Right lobe of liver (tissue), 6 donors: ENCODE measurements around the gene DOCK1. TPM values are rescaled to one million over a fixed set of nuclear protein-coding genes. Genes with fewer than 3 reads are reported as not detected.

Experiments used
- ATAC-seq, 4 donors: fragments of 200-7000 bp; cut with Tn5 transposase; one replicate each; pipeline ENCODE4 v1.9.1; 2020; ENCODE audit warnings: mild to moderate bottlenecking in 4 of 4, moderate library complexity in 4 of 4
- DNase-seq, 3 donors: peaks; one replicate each; pipeline ENCODE4 v3.0.0-alpha.2; 2020
- H3K27ac ChIP-seq, 3 donors: fragments of 200-600 bp; one replicate each; pipeline ENCODE4 v1.8.0; 2022
- H3K27me3 ChIP-seq, 2 donors: fragments of 200-600 bp; one replicate each; pipeline ENCODE4 v1.8.0; 2022
- H3K36me3 ChIP-seq, 4 donors: fragments of 200-600 bp; sonication (generic) in 1 of 4; one replicate each; pipeline versions ENCODE4 v1.5.1 to v1.8.0; 2017 to 2022; ENCODE audit warnings: control low read depth in 1 of 4
- H3K4me1 ChIP-seq, 4 donors: fragments of 200-600 bp; sonication (generic) in 1 of 4; one replicate each; pipeline versions ENCODE4 v1.5.1 to v1.8.0; 2017 to 2022; ENCODE audit warnings: control low read depth in 1 of 4
- H3K4me3 ChIP-seq, 3 donors: fragments of 200-600 bp; one replicate each; pipeline ENCODE4 v1.8.0; 2022
- H3K9me3 ChIP-seq, 4 donors: fragments of 200-600 bp; sonication (generic) in 1 of 4; one replicate each; pipeline versions ENCODE4 v1.5.1 to v1.8.0; 2017 to 2022; ENCODE audit warnings: control low read depth in 1 of 4
- CTCF ChIP-seq, 4 donors: fragments of 200-600 bp in 3 of 4; fragments of 450-650 bp in 1 of 4; IDR thresholded peaks; one replicate each; pipeline versions ENCODE4 v1.5.1 to v1.8.0; 2016 to 2022; ENCODE audit warnings: antibody characterized with exemption in 4 of 4, mild to moderate bottlenecking in 2 of 4
- POLR2A ChIP-seq: fragments of 450-650 bp; IDR thresholded peaks from one replicate; pipeline ENCODE4 v1.6.1; 2017; ENCODE audit warnings: antibody characterized with exemption, mild to moderate bottlenecking
- WGBS: methylation state at CpG from one replicate; pipeline ENCODE4 v1.1.6; 2018; ENCODE audit warnings: low coverage, low lambda C conversion rate; ENCODE audit not compliant: insufficient coverage; ENCODE audit errors: missing lambda C conversion rate; 5-methylcytosine and 5-hydroxymethylcytosine counted together
- intact Hi-C, 2 donors: fragments of 100-400 bp; cut with DNase I; formaldehyde crosslinking; loops; one replicate each; pipeline versions ENCODE4 v1.11.2 to v1.14.1; 2022
- total RNA-seq, 6 experiments: library from RNA; depleted of rRNA in 2 of 6; stranded (reverse); fragments of >200 nt in 2 of 6; fragmentation: NEBNext Ultra II Directional in 3 of 6; extraction: Animal tissue kit (Norgen Biotek cat#: 25700) in 3 of 6; gene quantifications; one replicate each; pipeline versions ENCODE4 v1.1.0 to v1.2.4, GENCODE V29; 2016 to 2023
- donor health status: DM: no; HTN: yes; CAD: no.
- donor health status: DM: no; HTN: no; CAD: no.
- donor health status: DM: no; HTN: no; CAD: no.
- donor health status: DM: no; HTN: yes; CAD: no.
- donor health status: DM: no; HTN: yes; CAD: no.

The DOCK1 gene
- total RNA-seq, 6 experiments from 2014 or later, result 13.8 to 17.8 (median 14.6) TPM

DNA sequence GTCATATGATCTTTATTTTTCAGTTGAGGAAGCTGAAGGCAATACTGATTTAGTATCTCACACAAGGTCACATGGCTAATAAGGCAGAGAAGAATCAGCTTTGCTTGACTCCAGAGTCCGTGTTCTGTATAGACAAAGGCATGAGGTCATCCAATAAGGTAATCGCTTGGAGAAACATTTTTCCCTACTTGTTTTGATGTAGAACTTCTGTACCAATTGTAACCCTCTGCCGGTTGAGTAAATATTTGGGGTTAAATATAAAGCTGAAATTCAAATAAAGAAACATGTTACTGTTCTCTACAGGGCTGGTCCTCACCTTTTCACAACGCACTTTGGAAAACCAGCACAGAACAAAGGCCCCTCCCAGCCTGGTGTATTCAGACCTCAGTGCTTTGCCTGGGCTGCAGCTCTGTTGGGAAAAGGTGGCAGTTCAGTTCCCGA is 374.1 kb downstream of the DOCK1 start:
- Histone ChIP-seq H3K36me3 (no peaks in the 10 kb centered on the region), H3K4me1 (no peaks in the 10 kb centered on the region), H3K9me3 (no peaks in the 10 kb centered on the region), H3K4me3 (no peak overlapping the region), H3K27ac (no peak overlapping the region), H3K27me3 (no peaks in the 10 kb centered on the region)
- no peak for TF ChIP-seq POLR2A
- TF ChIP-seq CTCF (IDR thresholded peaks at IDR 0.05), result no peak
- intact Hi-C loops, result no loop called here
- ATAC-seq (peak in 2 of 4 donors; percentile 54 to 72), DNase-seq (no peak)
- 47% methylated on average over 5 of the region's 5 CpGs for WGBS

- intact Hi-C loops, result no loop called here
Observed at GRCh38 chr10:127280446-127280845, 375.2 kb downstream of the DOCK1 start.

GRCh38 chr10:127283017-127283416 is 377.8 kb downstream of the DOCK1 start:
- Histone ChIP-seq H3K9me3 (peaks cover 0 to 1% (median 0%) of the 10 kb centered on the region in 4 donors), H3K27ac (no peak overlapping the region), H3K4me3 (no peak overlapping the region), H3K36me3 (no peaks in the 10 kb centered on the region), H3K27me3 (no peaks in the 10 kb centered on the region), H3K4me1 (no peaks in the 10 kb centered on the region)
- WGBS, result 100% methylated on average over 1 of the region's 4 CpGs
- ATAC-seq, result no peak
- TF ChIP-seq CTCF (IDR thresholded peaks at IDR 0.05) (no peak), POLR2A (no peak)
- intact Hi-C loops, result no loop called here
- DNase-seq, result no peak

More at GRCh38 chr10:127280446-127280845, 375.2 kb downstream of the DOCK1 start:
- ATAC-seq (no peak), DNase-seq (no peak)
- H3K4me1 ChIP-seq, result no peaks in the 10 kb centered on the region
- H3K27me3 ChIP-seq, result no peaks in the 10 kb centered on the region
- no peak overlapping the region for H3K27ac ChIP-seq
- TF ChIP-seq CTCF (IDR thresholded peaks at IDR 0.05) (no peak), POLR2A (no peak)
- WGBS, result 90% methylated on average over 1 of the region's 4 CpGs
- no peaks in the 10 kb centered on the region for H3K36me3 ChIP-seq
- no peaks in the 10 kb centered on the region for H3K9me3 ChIP-seq
- H3K4me3 ChIP-seq, result no peak overlapping the region

DNA sequence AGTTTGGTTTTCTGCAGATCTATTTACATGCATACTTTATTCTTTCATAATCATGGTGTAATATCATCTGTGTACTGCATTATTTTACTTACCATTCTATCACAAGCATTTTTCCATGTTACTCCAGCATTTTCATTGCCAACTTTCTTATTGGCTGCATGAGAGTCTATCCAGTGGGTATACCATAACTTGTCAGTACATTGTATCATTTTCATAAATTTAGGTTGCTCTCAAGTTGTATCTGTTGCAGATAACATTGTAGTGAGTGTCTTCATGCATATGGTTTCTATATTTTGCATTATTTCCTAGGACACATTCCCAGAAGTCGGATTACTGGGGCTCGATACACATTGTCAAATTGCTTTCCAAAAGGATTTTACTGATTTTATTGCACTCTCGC is 378.3 kb downstream of the DOCK1 start:
- Histone ChIP-seq H3K4me3 (no peak overlapping the region), H3K4me1 (no peaks in the 10 kb centered on the region), H3K27me3 (no peaks in the 10 kb centered on the region), H3K9me3 (peaks cover 0 to 5% (median 0%) of the 10 kb centered on the region in 4 donors), H3K27ac (no peak overlapping the region), H3K36me3 (no peaks in the 10 kb centered on the region)
- ATAC-seq, result no peak
- TF ChIP-seq POLR2A (no peak), CTCF (IDR thresholded peaks at IDR 0.05) (no peak)
- intact Hi-C loops, result no loop called here
- WGBS, result 92% methylated on average over 3 of the region's 3 CpGs
- DNase-seq, result no peak

- WGBS, result 58% methylated on average over 2 of the region's 4 CpGs
- Histone ChIP-seq H3K4me3 (no peak overlapping the region), H3K36me3 (no peaks in the 10 kb centered on the region), H3K4me1 (no peaks in the 10 kb centered on the region), H3K27me3 (no peaks in the 10 kb centered on the region), H3K9me3 (peaks cover 0 to 5% (median 0%) of the 10 kb centered on the region in 4 donors), H3K27ac (no peak overlapping the region)
- intact Hi-C loops, result no loop called here
- no peak for DNase-seq
- no peak for TF ChIP-seq CTCF (IDR thresholded peaks at IDR 0.05)
- TF ChIP-seq POLR2A, result no peak
- ATAC-seq, result no peak
Observed at GRCh38 chr10:127290850-127291249, 385.6 kb downstream of the DOCK1 start.
